NAMALWA (cell line): ENCODE data around the gene KRTAP12-2.

Experiments
- DNase-seq: peaks from one replicate; pipeline ENCODE4 v3.0.0-alpha.2; 2015; ENCODE audit warnings: low spot score

KRTAP12-2 gene

DNA sequence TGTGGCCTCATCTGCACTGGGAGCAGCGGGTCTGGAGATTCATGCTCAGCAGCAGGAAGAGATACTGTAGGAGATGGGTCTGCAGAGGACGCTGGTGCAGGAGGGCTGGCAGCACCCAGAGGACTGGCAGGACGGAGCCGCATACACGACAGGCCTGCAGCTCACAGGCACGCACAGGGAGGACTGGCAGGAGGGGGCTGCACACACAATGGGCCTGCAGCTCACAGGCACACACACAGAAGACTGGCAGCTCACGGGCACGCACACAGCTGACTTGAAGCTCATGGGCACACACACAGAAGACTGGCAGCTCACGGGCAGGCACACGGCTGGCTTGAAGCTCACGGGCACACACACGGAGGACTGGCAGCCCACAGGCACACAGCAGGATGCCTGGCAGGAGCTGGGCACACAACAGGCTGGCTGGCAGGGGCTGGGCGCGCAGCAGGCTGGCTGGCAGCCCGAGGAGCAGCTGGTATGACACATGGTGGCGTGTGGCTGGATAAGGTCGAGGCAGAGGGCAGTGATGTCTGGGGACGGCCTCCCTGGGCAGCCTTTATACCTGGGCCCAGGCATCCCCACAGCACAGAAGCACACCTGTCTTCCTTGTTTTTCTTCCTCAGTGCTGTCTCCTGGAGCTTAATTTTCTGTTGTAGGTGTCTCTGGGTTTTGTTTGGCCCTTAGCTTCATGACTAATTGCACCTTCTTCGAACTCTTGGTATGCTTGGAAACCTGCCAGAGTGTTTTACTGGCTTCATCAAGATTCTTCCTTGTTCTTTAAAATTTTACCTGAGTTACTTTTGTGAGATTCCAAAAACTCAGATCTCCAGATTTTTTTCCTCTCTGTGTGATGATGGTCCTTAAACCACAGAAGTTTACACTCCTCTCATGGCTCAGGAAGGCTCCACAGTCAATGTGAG is at the start of gene KRTAP12-2:
Gene KRTAP12-2, minus strand, starts transcription at position 527 of the 920 bp plus-strand sequence. Its CDS starts 41 bp downstream, at position 486.
- no peak for DNase-seq

DNA sequence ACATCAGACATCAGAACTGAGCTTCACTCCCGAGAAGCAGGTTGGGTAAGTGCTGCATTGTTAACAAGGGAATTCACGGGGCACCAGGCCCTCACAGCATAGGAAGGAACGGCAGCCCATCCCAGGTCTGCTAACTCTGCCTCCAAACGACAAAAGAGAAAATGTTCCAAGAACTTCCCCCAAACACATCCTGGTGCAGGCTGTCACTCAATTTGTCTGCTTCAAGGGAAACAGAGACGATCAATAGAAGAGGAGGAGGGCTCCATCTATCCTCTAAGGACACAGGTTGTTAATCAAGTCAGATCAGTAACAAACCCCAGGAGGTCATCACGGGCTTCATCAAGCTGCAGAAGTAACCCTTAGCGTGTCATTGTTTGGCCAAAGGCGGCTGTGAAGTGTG is 48.2 kb upstream of the KRTAP12-2 start:
- DNase-seq: no peak

DNA sequence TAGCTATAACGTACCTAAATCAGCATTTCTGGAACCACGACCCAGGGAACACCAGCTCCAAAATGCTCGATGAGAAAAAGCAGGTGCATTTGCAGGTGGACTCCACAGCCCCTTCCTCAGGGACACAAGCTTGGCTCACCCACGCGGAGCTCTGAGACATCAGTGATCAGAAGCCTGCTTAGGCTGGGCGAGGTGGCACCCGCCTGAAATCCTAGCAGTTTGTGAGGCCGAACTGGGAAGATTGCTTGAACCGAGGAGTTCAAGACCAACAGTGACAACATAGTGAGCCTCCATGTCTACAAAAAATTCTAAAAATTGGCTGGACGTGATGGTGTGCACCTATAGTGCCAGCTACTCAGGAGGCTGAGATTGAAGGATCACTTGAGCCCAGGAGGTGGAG is 47.1 kb upstream of the KRTAP12-2 start:
- no peak for DNase-seq

GRCh38 chr21:44713130-44713529 is 46.4 kb upstream of the KRTAP12-2 start:
- DNase-seq: no peak

GRCh38 chr21:44712203-44713028 is 45.7 kb upstream of the KRTAP12-2 start:
- DNase-seq: no peak

DNA sequence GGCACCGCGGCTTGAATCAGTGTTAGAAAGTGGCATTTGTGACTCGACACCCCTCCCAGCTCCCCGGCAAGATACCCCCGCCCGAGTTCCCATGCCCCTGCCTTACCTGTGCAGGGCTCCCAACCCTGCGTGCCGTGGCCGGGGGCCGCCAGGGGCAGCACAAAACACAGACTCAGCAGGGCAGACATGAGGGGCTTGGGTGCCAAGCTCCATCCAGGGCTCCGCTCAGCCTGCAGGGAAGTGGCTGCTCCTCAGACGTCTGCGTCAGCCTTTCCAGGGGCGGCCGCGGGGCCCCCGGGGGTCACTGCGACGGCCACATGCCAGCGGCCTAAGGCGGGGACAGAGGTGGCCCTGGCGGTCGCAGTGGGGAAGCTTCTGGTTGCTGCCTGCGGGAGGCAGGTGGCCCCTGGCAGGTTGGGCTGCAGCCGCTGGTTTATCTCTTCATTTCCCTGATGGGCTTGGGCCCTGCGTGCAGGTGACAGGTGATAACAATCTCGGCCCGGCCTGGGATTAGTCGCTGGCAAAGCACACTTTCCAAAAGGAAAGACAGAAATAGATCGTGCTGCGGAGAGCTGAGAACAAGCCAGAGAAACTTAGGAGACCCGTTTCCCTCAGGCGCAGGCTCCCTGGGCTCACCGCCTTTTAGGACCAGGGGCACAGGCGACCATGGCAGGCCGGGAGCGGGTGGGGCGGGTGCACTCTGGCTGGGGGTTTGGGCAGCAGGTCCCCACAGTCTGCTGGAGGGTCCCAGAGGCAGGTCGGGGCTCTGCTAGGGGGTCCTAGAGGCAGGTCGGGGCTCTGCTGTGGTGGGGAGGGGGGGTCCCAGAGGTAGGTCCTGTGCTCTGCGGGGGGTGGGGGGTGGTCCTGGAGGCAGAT is 44.8 kb upstream of the KRTAP12-2 start, which contains the start of gene TSPEAR:
Gene TSPEAR, minus strand, starts transcription at position 246 of the 876 bp plus-strand sequence. Its CDS starts 58 bp downstream, at position 188.
- DNase-seq: no peak

- no peak for DNase-seq
These were observed 44.1 kb upstream of the KRTAP12-2 start for GRCh38 chr21:44710756-44711326.

DNA sequence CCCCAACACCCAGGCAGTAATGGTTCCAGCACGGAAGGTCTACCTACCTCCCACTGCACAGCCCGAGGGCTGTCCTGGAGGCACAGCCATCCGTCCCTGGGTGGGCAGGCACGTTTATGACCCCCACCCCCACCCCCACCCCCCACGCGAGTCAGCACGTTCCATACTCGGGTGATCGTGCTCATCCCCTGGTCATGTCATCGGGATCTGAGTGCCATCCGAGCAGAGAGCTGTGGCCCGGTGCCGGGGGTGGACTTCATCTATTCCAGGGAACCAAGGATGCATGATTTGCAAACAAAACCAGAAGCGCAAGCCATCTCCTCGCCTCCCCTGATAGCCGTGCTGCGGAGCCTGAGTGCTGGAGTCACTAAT is 43.6 kb upstream of the KRTAP12-2 start:
- no peak for DNase-seq

DNA sequence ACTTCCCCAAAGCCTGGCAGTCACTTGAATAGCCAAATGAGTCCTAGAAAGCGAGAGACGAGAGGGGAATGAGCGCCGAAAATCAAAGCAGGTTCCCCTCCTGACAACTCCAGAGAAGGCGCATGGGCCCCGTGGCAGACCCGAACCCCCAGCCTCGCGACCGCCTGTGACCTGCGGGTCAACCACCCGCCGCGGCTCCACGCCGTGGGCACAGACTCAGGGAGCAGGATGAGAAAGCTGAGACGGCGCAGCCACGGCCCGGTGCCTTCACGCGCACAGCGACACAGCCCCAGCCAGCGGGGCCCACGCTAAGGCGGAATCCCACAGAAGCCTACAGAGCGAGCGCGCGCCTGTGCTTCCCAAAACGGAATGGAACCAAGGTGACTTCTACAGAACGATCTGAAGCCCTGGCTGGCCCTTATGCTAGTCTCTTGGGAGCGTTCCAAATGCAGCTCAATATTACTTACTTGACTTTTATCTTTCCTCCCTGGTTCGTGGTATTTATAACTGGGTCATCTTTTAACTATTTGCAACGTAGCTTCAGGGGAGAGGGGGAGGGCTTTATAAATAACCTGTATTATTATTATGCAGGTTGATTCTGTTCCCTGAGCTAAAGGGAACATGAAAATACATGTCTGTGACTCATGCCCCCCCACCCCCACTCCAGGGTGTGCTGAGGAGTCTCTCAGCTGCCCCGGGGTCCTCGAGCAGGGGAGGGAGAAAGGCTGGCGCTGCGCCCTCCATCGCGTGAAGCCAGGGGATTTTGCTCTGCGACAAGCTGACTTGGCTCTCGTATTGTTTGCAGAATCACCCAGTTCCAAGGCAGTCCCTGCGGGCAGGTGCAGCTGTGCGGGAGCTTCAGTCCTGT is 42.9 kb upstream of the KRTAP12-2 start:
- no peak for DNase-seq

DNA sequence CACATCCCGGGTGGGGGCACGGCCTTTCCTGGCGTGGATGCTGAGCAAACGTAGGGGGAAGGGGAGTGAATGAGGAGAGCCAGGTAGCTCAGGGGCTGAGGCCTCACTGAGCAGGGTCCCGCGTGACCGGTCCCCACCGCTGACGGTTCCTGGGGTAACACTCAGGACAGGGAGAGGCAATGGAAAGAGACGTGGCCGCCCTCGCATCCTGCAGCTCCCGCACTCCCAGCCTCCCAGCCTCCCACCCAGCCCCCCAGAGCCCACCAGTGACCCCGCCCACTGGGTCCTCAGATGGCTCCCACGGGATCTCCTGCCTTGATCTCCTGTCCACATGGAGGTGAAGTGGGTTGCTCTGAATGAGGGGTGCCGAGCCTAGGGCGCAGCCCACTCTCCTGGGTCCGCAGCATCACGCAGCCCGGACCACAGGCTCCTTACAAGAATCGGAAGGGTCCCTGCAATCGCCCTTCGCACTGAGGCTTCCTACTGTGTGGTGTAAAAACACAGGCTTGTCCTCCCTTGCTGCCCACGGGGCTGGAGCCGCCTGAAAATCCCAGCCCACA is 42.2 kb upstream of the KRTAP12-2 start:
- no peak for DNase-seq

GRCh38 chr21:44708213-44708865 is 41.6 kb upstream of the KRTAP12-2 start:
- DNase-seq: no peak

- DNase-seq: no peak
These were observed 40.2 kb upstream of the KRTAP12-2 start for GRCh38 chr21:44706706-44707581.

- DNase-seq: no peak
These were observed 39.4 kb upstream of the KRTAP12-2 start for GRCh38 chr21:44706026-44706705.

GRCh38 chr21:44704636-44705001 is 37.9 kb upstream of the KRTAP12-2 start:
- no peak for DNase-seq

- DNase-seq: no peak
These were observed 37.3 kb upstream of the KRTAP12-2 start for GRCh38 chr21:44703731-44704635.

- no peak for DNase-seq
These were observed 36.4 kb upstream of the KRTAP12-2 start for GRCh38 chr21:44702973-44703730.
